Ramos (cell line): ENCODE data around the gene KRT72.

Experiments
- in situ Hi-C: fragments of 300-500 bp; cut with MboI; formaldehyde crosslinking; loops from one replicate; pipeline ENCODE4 v1.14.3; 2022; ENCODE audit warnings: low sequenced_read_pairs; ENCODE audit not compliant: unreplicated experiment

Gene KRT72

GRCh38 chr12:52581481-52581880 is 19.8 kb downstream of the KRT72 start:
- in situ Hi-C loops: no loop called here

- in situ Hi-C loops: no loop called here
Measured at GRCh38 chr12:52581066-52581465, 20.2 kb downstream of the KRT72 start.

- in situ Hi-C loops: no loop called here
Measured at GRCh38 chr12:52580496-52580895, 20.8 kb downstream of the KRT72 start.

- in situ Hi-C loops: no loop called here
Measured at GRCh38 chr12:52579468-52580465, 21.5 kb downstream of the KRT72 start.

DNA sequence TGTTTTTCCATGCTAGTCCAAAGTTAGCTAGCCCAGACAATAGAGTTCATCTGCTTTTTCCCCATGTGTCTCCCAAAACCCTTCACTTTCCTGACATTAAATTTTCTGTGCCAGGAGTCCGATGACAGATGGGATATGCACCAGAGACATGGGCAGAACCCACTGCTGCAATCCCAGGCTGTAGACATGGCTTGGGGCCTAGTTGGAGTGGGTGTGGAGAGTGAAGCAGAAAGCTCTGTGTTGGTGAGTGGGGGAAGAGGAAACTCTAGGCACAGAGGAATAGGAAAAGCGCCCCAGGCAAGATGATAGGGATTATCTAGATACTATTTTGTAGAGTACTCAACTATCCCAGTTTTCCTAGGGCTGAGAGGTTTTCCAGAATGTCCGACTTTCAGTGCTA is 22.8 kb downstream of the KRT72 start:
- in situ Hi-C loops: no loop called here

DNA sequence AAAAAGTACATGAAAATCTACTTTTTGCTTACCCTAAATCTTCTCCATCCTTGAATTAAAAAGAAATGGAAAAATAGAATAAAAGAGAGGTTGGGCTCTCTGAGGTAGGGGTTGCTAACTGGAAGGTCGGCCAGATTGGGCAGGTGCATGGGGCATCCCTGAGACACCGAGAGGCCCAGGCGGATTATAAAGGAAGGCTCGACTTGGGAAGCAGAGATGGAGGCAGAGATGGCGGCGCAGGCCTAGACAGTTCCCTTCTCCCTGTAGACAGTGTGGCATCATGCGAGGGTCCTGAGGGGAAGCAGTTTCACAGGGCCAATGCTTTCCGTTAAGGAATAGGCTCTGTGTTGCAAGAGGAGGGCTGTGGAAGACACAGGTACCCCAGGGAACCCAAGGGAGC is 23.9 kb downstream of the KRT72 start:
- in situ Hi-C loops: no loop called here

- in situ Hi-C loops: no loop called here
Measured at GRCh38 chr12:52575948-52576347, 25.3 kb downstream of the KRT72 start.

DNA sequence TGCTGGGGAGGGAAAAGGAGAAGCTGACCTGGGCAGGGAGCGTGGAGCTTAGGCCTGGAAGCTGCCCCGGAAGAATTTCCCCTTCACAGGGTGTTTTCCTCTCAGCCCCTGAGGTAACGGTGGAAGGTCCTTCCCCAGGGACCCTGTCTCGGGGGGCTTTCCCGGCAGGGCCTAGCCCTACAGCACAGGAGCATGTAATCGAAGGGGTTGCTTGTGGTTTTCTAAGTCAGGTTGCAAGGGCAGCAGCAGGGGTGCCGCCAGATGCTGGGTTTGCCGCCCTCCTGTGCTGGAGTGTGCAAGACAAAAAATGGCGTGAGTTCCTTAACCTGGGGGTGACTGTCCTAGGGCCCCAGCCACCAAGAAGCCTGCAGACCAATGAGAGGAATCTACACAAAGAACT is 26.0 kb downstream of the KRT72 start:
- in situ Hi-C loops: no loop called here

- in situ Hi-C loops: no loop called here
Measured at GRCh38 chr12:52573743-52574142, 27.5 kb downstream of the KRT72 start, which contains the start of gene KRT74. Gene KRT74 (minus strand): TSS chr12:52573843. CDS start chr12:52573777, 66 bp downstream.

- in situ Hi-C loops: no loop called here
Measured at GRCh38 chr12:52573306-52573705, 28.0 kb downstream of the KRT72 start.

GRCh38 chr12:52570511-52570910 is 30.8 kb downstream of the KRT72 start:
- in situ Hi-C loops: no loop called here

- in situ Hi-C loops: no loop called here
Measured at GRCh38 chr12:52568111-52568510, 33.2 kb downstream of the KRT72 start.

- in situ Hi-C loops: no loop called here
Measured at GRCh38 chr12:52566847-52567291, 34.4 kb downstream of the KRT72 start.

- in situ Hi-C loops: no loop called here
Measured at GRCh38 chr12:52564582-52564981, 36.7 kb downstream of the KRT72 start.

GRCh38 chr12:52561880-52562449 is 39.3 kb downstream of the KRT72 start:
- in situ Hi-C loops: no loop called here

DNA sequence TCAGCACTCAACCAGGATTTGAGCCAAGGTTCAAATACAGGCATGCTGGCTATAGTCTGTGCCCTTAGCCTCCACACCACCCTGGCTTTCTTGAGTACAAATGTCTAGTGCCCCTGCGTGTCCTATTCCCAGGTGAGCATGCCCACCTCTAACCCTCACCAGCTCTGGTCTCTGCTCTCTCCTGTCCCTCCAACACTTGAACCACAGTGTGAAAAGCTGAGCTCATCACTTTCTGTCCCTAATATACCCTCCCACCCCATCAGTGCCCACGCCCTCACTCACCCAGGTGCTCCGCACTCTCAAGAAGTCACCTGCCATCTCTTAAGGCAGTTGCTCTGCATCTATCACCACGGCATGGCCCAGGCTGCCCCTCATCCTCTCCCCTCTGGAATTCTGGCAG is 41.3 kb downstream of the KRT72 start:
- in situ Hi-C loops: no loop called here

GRCh38 chr12:52558781-52559445 is 42.4 kb downstream of the KRT72 start:
- in situ Hi-C loops: no loop called here

- in situ Hi-C loops: no loop called here
Measured at GRCh38 chr12:52557476-52557875, 43.8 kb downstream of the KRT72 start.

GRCh38 chr12:52555577-52555976 is 45.7 kb downstream of the KRT72 start:
- in situ Hi-C loops: no loop called here

DNA sequence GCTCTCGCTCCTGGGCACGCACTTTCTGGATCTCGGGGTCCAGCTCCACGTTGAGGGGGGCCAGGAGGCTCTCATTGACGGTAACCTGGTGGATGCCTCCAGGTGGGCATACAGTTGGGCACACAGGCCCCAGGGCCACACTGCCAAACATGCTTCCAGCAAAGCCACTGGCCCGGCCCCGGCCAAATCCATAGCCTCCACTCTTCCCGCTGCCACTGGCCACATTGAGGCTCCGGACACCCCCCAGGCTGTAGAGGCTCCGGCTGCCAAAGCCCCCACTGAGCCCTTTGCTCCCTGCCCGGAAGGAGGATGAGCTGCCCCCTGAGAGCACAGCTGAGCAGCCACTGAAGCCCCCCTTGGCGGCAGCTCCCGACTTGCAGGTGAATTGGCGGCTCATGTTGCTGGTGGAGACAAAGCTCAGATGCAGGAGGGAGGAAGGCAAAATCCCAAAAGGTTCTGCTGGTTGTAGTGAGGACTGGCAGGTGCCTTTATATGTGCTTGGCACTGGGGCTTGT is 48.5 kb downstream of the KRT72 start, which contains the start of gene KRT71:
Gene KRT71 (minus strand): TSS at position 465 of the 515 bp plus-strand sequence. CDS start 68 bp downstream, at position 397.
- in situ Hi-C loops: no loop called here

GRCh38 chr12:52552055-52552454 is 49.2 kb downstream of the KRT72 start:
- in situ Hi-C loops: no loop called here
